GM18873 (cell line): Measurements from ENCODE around the gene IKBKE.

Source experiments
- ATAC-seq: cut with Tn5 transposase; IDR thresholded peaks from one replicate; pipeline ENCODE4 v1.9.1; 2021; ENCODE audit warnings: mild to moderate bottlenecking, moderate library complexity, moderate number of reproducible peaks; ENCODE audit not compliant: unreplicated experiment, low FRiP score

The IKBKE gene

GRCh38 chr1:206492589-206492988 lies 22.3 kb downstream of the IKBKE start:
- no peak for ATAC-seq

DNA sequence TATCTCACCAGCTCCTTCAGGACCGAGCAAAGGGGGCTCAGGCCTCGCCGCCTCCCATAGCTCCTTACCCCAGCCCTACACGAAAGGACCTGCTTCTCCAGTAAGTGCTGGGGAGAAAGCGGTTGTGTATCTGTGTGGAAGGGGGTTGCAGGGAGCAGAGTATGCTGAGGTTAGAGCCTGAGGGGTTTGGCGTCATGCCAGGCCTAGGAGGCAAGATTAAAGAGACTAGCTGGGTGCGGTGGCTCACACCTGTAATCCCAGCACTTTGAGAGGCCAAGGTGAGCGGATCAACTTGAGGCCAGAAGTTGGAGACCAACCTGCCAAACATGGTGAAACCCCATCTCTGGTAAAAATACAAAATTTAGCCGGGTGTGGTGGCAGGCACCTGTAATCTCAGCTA lies 23.0 kb downstream of the IKBKE start:
- ATAC-seq, result no peak

- no peak for ATAC-seq
These were observed 24.8 kb downstream of the IKBKE start for GRCh38 chr1:206495011-206495461.

- no peak for ATAC-seq
These were observed 25.3 kb downstream of the IKBKE start for GRCh38 chr1:206495493-206496046.

DNA sequence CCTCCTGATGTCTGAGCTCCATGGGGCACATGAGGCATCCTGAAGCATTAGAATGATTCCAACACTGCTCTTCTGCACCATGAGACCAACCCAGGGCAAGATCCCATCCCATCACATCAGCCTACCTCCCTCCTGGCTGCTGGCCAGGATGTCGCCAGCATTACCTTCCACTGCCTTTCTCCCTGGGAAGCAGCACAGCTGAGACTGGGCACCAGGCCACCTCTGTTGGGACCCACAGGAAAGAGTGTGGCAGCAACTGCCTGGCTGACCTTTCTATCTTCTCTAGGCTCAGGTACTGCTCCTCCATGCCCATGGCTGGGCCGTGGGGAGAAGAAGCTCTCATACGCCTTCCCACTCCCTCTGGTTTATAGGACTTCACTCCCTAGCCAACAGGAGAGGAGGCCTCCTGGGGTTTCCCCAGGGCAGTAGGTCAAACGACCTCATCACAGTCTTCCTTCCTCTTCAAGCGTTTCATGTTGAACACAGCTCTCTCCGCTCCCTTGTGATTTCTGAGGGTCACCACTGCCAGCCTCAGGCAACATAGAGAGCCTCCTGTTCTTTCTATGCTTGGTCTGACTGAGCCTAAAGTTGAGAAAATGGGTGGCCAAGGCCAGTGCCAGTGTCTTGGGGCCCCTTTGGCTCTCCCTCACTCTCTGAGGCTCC lies 26.0 kb downstream of the IKBKE start:
- no peak for ATAC-seq

DNA sequence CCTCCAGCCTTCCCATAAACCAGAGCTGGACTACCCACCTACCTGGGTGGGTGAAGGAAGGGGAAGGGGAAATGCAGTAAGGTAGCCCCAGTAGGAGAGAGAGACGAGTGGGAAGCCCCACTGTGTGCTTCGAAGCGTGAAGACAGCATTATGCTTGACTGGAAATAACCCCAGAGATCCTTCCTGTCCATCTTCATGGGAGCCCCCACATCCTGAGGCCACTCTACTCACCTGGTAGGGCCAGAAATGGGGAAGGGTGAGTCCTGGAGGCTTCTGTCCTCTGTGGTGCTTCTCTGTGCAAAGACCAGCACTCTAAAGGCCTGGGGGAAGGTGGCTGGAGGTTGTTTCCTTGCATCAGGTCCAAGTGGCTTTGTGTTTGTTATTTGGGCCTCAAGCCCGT lies 27.1 kb downstream of the IKBKE start:
- no peak for ATAC-seq

- no peak for ATAC-seq
These were observed 27.5 kb downstream of the IKBKE start for GRCh38 chr1:206497774-206498173.

GRCh38 chr1:206498685-206499084 lies 28.4 kb downstream of the IKBKE start:
- ATAC-seq, result no peak

DNA sequence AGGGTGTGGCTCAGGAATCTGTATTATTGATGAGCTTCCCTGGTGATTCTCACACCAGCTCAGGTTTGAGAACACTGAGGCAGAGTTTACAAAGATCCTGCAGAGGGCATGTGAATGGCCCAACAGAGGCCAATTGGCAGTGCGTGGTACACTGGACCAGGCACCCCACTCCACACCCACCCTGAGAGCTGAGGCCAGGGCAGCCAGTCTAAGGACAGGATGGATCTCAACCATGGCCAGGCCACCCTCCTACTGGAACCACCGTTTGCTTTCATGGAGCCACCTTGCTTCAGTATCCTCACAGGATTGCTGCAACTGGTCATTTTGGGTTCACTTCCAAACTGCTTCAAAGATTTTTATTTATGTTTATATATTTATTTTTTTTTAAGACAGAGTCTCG lies 29.8 kb downstream of the IKBKE start:
- ATAC-seq, result no peak

GRCh38 chr1:206501881-206502280 lies 31.6 kb downstream of the IKBKE start:
- no peak for ATAC-seq

DNA sequence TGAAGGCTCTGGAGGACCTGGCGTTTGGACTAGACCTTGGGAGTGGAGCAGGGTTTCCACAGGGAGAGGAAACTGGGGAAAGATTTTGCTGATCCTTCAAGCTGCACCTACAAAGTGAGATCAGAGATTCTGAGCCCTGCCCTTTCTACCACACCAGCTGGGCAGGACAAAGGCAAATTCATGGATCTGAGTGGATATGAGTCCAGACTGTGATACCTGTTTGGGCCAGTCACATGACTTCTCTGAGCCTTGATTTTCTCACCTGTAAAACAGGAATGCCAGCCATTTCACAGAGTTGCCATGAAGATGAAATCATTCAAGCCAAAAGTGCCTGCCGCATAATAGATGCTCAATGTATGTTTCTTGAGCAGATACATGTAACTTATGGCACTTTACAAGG lies 32.1 kb downstream of the IKBKE start:
- no peak for ATAC-seq

GRCh38 chr1:206502812-206503211 lies 32.5 kb downstream of the IKBKE start:
- no peak for ATAC-seq

DNA sequence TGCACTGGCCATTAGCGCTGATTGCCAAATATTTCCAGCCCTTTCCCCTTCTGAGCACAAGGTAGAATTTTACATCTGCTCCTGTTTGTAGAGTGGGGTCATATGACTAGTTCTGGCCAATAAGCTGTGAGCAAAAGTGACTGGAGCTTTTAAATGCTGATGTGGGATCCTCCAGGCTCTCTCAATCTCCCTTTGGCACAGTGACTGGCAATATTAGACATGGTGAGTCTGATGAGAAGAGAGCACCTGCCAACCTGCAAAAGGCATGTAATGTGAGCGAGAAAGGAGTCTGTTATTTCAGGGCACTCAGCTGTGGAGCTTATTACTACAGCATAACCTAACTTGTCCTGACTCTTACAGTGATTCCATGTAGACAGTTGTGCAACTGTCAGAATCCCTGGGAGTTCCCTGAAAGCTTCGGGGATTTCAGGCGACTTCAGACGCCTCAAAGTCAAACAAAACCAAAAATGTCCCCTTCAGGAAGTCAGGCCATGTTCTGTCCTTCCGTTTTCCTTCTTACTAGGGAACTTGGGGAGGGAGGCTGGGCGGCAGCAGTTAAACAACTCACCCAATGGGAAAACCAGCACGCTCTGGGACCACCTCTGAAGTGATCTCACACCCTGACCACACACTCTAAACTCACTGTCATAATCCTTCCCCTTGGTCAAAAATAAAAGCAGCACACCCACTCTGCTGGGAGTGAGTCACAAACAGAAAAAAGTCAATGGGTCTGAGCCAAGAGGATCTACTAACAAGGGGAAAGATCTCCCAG lies 33.5 kb downstream of the IKBKE start:
- ATAC-seq, result peak; percentile 47

- ATAC-seq, result no peak
These were observed 34.1 kb downstream of the IKBKE start for GRCh38 chr1:206504363-206504713.

GRCh38 chr1:206505702-206506355 lies 35.6 kb downstream of the IKBKE start:
- no peak for ATAC-seq

DNA sequence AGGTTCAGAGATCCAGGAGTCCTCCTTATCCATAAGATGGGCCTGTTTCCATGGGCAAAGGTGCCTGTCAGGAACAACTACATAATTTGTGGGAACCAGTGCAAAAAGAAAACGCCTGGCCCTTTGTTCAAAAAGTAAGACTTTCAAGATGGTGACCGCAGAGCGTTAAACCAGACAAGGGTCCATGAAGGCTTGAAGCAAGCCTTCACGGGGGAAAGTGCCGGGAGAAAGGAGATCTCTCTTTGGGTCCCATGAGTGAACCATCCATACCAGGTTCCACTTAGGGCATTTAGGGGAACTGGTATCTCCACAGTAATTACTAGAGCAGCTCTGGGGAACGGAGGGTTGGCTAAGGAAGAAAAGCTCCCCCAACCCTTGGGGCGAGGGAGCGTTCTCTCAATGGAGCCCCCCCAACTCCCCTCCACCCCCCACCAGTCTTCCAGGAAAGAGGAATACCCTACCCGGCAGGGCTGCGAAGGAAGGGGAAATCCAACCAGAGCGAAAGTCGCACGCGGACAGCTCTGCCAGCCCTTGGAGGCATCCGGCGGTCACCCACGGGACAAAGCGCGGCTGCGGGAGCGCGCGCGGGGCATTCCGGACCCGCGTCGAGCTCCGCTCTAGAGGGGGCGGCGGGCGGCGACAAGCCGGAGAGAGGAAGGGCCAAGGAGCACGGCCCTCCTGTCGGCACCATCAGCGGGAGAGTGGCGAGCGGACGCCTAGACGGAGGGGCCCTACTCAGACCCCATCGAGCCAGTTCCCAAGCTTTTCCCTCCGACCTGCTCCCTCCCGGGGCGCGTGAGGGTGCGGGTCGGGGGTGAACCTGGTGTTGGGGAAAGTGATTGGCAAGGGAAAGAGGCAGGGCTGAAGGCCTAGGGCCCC lies 36.4 kb downstream of the IKBKE start:
- ATAC-seq, result no peak

DNA sequence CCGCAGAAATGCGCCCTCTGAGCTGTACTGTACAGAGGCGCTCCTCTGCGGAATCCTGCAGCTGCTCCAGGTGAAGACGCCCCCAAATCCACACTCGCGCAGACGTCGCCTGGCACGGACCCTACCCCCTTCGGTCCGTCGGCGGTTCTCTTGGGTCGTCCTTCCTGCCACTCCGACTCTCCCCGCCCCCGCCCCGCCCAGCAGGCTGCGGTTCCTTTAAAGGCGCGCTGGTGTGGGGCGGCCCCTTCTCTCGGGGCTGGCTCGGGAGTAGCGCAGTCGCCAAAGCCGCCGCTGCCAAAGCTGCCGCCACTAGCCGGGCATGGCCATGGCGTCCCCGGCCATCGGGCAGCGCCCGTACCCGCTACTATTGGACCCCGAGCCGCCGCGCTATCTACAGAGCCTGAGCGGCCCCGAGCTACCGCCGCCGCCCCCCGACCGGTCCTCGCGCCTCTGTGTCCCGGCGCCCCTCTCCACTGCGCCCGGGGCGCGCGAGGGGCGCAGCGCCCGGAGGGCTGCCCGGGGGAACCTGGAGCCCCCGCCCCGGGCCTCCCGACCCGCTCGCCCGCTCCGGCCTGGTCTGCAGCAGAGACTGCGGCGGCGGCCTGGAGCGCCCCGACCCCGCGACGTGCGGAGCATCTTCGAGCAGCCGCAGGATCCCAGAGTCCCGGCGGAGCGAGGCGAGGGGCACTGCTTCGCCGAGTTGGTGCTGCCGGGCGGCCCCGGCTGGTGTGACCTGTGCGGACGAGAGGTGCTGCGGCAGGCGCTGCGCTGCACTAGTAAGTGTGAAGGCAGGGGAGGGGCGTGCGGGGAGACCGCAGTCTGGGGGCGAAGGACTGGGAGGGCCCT lies 37.2 kb downstream of the IKBKE start, which contains the start of gene RASSF5:
RASSF5 (plus strand) TSS at position 248 of the 846 bp plus-strand sequence; CDS start at position 320, 72 bp downstream.
- ATAC-seq, result no peak

DNA sequence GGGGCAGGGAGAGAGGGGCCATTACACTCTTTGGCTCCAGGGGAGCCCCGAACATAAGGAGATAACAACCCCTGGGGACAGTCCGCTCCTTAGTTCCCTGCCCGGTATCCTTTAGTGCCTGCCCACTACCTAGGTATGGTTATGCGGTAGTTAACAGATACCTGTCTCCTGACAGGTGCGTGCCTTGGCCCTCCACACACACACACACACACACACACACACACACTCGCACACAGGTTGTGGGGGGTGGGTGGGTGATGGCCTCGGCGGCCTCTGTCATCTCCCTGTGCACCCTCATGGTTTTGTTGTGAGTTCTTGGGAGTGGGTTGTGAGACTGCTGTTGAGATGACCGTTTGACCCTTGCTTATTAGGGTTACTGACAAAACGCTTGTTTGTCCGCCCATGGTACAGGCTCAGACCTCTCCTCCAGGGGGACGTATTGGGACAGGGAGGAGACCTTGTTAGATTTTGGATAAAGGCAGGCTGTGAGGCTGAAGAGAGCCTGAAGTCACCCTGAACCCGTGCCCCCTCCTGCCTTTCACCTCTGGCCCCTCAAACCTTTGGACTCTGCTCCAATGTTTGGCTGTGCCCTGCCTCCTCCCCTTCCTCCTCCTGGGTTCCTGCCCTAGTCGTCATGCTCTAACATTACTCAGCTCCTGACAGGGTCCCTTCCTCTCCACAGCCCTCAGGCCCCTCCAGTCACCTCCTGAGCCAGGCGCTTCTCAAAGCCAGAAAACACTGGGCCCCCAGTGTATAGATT lies 38.0 kb downstream of the IKBKE start:
- ATAC-seq, result no peak

GRCh38 chr1:206508956-206509355 lies 38.7 kb downstream of the IKBKE start:
- no peak for ATAC-seq
